ENCODE results near the gene AARS1.
"Not testable (repeated sequence)": the region's sequence is repeated elsewhere in the genome, so short reads cannot be mapped to it uniquely, and the experiment has no call there.

The AARS1 gene

DNA sequence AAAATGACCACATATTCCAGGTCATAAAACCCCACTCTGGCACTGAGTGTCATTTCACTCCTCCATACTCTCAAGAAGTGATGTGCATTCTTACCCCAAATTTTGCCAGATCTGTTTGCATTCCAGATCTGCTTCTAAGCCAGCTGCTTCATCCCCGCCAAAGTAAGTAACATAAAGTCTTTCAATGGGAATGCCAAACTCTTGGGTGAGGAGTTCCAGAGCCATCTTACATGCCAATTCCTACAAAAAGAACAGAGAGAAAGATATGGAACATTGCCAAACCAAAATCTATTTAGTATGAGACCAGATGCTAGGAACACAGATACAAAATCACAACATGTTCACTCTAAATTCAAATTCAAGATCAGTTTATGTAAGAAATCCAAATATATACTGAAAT lies 12.9 kb downstream of the AARS1 start:
- in situ Hi-C loops (cut with HindIII; ENCODE audit: low sequenced_read_pairs): no loop called here

DNA sequence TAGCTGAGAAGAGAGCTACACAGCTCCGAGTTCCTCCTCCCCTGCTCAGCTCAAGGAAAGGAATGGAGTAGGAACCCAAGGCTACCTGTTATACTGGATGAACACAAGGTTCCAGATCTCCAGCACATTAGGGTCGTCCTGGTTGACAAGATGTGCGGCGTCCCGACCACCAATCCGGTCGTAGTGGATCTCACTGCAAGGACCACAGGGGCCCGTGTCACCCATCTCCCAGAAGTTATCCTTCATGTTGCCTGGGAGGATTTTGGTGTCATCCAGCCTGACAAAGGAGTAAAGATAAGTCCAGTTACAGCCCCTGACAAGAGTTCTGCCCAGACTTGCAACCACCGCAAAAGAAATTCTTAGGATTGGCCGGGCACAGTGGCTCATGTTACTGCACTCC lies 17.6 kb downstream of the AARS1 start:
- in situ Hi-C loops (cut with HindIII; ENCODE audit: low sequenced_read_pairs): no loop called here

DNA sequence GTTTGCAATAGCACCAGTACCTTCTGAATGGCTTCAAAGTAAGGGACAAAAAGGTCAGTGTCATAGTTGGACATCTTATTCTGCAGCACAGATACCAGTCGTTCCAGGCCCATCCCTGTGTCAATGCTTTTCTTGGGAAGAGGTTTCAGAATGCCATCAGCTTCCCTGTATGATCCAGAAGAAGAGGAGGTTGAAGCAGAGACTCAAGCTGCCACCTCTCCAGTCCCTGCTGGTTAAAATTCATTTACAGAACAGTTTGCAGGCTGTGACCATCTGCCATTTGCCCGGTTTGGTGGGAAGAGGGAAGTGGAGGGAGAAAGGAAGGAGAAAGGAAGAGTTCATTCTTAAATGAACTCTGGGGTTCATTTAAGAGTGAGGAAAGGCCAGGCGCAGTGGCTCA lies 19.1 kb downstream of the AARS1 start:
- in situ Hi-C loops (cut with HindIII; ENCODE audit: low sequenced_read_pairs): no loop called here

DNA sequence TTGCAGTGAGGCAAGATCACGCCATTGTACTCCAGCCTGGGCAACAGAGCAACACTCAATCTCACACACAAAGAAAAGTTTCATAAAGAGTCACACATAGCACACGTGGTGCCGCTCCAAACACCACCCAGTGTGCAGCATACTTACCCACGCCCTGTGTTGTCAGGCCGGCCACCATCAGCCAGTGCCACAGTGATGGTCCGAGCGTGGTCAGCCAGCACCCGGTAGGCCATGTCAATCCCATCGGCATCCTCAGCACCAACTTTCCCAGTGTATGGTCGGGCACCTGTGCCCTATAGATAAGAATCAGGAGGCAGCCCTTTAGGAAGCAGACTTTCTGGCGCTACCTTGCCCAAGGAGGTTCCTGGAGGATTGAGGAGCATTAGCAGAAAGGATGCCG lies 19.8 kb downstream of the AARS1 start:
- in situ Hi-C loops (cut with HindIII; ENCODE audit: low sequenced_read_pairs): no loop called here

DNA sequence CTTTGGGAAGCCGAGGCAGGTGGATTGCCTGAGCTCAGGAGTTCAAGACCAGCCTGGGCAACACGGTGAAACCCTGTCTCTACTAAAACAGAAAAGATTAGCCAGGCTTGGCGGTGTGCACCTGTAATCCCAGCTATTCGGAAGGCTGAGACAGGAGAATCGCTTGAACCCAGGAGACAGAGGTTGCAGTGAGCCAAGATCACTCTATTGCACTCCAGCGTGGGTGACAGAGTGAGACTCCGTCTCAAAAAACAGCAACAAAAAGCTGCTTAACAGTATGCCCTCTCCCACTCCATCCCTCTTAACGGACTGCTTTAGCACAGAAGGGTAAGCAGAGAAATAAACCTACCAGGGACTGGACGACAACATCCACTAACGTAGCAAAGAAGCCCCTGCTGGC lies 21.4 kb downstream of the AARS1 start:
- in situ Hi-C loops (cut with HindIII; ENCODE audit: low sequenced_read_pairs): not testable (repeated sequence)

DNA sequence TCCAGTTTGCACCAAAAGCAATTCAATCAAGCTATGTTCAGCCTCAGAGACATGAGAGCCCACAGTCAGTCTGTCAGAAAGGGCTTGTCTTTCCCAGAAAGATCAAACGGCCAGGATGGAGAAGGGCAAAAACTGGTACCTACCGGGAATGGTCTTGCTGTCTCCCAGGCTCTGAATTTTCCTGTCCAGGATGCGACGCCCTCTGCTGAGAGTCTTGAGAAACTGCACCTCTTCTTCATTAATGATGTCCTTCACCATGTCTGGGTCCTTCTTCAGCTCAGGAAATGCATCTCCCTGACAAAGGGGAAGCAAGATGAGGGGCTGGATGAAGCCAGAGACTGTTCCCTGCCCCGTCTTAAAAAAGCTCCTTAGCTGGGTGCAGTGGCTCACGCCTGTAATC lies 21.8 kb downstream of the AARS1 start:
- in situ Hi-C loops (cut with HindIII; ENCODE audit: low sequenced_read_pairs): no loop called here

DNA sequence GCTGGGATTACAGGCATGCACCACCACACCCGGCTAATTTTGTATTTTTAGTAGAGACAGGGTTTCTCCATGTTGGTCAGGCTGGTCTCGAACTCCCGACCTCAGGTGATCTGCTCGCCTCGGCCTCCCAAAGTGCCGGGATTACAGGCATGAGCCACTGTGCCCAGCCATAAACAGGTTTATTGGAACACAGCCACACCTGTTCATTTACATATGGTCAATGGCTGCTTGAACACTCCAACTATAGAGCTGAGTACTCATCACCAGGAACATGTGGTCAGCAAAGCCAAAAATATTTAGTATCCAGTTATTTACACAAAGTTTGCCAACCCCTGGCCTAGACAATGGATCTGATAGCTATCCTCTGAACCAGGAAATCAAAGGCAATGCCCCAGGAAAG lies 29.4 kb downstream of the AARS1 start:
- in situ Hi-C loops (cut with HindIII; ENCODE audit: low sequenced_read_pairs): not testable (repeated sequence)

DNA sequence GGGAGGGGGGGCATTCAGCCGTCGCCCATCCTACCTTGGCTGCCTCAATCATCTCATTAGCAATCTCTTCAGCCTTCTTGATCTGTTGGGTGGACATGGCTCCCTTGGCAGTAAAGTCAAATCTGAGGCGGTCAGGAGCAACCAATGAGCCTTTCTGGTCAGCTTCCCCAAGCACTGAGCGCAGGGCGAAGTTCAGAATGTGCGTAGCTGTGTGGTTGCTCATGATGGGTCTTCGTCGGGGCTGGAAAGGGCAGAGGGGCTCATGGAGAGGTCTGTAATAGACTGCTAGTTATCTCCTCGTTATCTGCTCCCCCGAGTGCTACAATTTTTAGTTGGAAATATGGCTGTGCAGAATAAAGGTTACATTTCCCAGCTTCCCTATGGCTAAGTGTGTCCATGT lies 30.4 kb downstream of the AARS1 start:
- in situ Hi-C loops (cut with HindIII; ENCODE audit: low sequenced_read_pairs): no loop called here

DNA sequence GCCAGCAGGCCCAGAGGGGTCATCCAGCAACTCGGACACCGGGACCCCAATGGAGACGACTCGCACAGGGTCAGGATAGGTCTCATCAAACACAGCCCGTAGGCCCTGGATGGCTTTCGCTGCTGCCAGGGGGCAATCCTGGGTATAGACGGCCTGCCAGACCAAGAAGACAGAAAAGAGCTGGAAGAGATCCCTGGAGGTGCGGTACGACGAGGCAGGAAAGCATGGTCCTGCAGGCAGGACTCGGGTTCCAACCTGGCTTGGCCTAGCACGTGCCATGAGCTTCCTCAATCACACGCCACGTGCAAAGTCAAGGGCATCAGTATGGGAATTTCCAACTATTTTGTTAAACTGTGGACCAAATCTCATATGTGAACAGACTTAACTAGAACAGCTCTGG lies 31.2 kb downstream of the AARS1 start:
- in situ Hi-C loops (cut with HindIII; ENCODE audit: low sequenced_read_pairs): no loop called here

DNA sequence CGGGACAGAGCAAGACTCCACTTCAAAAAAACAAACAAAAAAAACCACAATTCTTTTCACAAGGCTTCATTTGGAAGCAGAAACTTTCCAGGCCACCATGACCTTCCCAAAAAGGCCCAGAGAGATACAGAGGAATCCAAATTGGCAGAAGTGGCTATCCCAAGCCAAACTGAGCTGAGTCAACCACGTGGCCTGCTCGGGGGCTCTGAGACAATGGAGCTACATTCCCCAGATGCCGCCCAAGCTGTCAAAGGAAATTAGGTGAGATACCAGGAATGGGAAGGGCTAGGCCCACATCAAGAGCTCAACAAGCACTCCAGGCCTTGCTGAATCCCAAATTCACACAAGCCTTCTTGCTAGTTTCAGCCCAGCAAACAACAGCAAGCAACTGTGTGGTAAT lies 31.9 kb downstream of the AARS1 start:
- in situ Hi-C loops (cut with HindIII; ENCODE audit: low sequenced_read_pairs): no loop called here

DNA sequence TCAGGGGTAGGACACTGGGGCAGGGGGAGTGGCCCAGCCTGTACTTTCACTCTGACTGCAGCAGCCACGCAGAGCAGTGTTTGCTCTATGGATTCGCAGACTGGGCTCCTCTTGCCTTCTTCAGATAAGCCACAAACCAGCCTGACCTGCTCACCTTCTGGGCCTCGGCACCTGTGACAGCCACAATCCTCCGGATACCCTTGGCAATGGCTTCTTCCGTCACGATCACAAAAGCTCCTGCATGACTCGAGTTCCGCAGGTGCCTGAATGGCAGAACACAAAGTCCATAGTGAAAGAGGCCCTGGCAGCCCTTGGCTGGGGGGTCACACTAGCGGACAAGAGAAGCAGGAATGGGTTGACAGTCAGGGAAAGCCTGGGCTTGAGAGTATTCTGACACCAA lies 33.7 kb downstream of the AARS1 start:
- in situ Hi-C loops (cut with HindIII; ENCODE audit: low sequenced_read_pairs): no loop called here

DNA sequence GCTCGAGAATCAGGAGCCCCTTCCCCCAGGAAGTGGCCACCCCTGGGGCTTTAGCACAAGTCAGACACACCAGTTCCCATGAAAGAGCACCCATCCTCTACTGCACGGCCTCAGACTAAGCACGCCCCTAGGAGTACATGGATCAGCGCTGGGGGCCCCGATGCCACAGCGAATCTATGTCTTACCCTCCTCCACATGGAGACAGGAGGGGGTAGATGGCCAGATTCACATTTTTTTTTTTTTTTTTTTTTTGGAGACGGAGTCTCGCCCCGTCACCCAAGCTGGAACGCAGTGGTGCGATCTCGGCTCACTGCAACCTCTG lies 34.4 kb downstream of the AARS1 start:
- in situ Hi-C loops (cut with HindIII; ENCODE audit: low sequenced_read_pairs): no loop called here

DNA sequence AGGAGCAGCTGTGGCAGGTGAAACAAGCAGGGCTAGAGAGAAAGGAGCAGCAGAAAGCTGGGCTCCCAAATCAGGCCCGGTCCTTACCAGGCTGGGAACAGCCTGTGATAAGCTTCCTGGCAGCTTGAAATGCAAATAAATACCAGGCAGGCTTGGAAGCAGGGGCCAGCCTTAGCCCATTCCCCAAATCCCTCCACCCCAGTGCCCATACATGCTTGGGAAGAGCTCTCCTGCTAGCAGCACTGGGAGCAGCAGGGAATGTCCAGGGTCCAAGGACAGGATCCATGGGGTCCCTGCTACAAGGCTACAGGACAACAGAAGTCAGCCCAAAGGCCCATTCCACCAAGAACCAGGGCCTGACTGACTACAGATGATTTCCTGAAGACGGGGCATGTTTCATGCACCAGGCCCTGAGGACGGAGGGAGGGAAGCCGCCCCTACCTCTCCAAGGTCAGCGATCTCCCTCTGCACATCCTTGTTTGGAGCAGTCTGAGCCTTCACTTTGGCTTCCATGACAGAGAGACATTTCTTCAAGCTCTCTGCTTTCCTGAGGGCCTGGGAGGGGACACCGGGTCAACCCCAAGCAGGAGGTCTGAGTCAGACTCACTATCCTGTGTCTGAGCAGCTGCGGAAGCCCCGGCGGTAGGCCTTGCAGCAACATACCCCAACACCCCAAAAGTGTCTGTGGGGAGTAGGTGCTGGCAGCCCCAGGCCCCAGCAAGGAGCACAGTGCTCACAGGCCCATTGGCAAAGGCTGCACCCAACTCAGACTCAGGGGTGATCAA lies 34.9 kb downstream of the AARS1 start:
- in situ Hi-C loops (cut with HindIII; ENCODE audit: low sequenced_read_pairs): no loop called here

DNA sequence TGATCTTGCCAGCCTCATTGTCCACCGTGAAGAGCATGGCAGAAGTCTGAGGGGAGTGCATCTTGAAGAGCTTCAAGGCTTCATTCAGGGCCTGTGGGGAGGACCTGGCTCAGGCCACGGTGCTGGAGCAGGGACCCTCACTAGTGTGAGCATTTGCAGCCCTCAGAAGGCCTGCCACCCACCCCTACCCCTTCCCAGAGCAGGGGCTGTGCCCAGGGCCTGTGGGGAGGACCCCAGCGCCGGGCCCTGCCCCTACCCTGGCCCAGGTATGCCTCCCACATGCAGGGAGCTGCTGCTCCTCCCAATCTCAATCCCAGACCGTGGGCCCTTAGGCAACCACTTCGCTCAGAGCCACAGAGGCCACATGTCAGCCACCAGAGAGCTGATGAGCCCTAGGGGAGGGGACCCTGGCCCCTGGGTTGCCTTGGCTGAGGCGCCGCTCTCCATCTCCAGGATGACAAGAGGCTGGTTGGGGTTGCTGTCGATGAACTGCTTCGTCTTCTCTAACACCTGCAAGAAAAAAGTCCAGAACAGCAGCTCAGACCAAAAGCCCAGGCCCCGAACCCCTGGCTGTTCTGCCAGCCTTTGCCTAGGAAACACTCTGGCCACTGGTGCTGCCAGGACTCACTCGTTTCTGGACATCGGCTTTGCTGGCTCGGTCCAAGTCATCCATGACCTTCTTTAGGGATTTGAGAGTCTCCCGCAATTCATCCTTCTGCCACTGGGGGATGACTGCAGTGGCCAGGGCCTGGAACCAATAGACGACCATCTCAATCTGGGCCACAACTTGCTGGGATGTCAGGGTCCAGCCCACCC lies 35.8 kb downstream of the AARS1 start:
- in situ Hi-C loops (cut with HindIII; ENCODE audit: low sequenced_read_pairs): no loop called here

DNA sequence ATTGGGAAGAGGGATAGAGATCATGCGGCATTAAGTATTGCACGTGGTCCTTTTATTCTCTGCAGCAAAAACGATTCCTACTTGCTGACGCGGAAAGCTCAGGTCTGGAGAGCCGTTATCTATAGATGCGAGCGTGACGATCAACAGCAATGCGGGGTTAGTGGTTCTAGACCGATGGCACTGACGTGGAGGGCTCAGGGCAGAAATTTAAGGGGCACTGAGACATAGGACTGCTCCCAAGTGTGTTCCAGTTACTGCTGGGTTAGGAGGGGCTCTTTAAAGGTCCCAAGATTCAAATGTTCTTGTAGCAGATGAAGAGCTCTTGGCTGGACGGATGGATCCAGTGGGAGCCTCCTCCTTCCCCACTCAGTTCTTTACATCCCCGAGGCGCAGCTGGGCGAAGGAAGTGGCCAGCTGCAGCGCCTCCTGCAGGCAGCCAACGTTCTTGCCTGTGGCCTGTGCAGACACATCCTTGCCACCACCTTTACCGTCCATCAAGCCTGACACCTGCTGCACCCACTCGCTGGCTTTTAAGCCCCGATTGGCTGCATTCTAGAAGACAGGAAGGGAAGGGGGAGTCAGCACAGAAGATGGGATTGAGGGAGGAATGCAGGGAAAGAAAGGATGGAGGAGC lies 36.8 kb downstream of the AARS1 start:
- in situ Hi-C loops (cut with HindIII; ENCODE audit: low sequenced_read_pairs): no loop called here

DNA sequence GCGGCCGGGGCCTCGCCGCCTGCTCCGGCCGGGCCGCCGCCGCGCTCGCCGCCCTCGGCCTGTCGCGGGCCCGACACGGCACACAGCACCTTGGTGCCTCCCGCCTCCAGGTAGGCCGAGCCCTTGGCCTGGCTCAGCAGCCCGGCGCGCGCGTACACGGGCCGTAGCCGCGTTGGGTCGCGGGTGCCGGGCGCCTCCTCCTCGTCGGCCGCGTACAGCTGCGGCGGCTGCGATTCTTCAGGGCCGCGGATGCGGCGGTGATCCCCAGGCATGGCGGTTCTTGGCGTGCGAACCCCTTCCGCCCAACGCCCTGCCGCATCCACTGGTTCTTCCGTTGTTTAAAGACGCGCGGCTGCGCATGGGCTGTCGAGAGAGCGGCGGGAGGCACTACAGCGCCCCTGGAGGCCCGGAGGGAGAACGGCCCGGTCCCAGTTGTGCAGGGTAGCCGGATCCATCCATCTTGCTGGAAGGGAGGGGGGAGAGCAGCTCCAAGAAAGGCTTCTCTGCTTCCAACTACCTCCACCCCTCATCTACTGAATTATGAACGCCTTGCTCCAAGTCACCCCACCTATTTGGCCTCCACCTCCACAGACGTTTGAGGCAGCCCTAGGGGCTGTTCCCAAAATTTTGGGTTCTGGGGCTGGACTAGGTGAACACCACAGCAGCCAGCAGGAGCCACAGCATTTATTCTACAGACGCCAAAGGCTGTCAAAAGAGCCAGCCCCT lies 37.5 kb downstream of the AARS1 start, which contains the start of gene EXOSC6:
Gene EXOSC6 (minus strand): TSS at position 312 of the 726 bp plus-strand sequence. CDS start 40 bp downstream, at position 272.
- in situ Hi-C loops (cut with HindIII; ENCODE audit: low sequenced_read_pairs): no loop called here

DNA sequence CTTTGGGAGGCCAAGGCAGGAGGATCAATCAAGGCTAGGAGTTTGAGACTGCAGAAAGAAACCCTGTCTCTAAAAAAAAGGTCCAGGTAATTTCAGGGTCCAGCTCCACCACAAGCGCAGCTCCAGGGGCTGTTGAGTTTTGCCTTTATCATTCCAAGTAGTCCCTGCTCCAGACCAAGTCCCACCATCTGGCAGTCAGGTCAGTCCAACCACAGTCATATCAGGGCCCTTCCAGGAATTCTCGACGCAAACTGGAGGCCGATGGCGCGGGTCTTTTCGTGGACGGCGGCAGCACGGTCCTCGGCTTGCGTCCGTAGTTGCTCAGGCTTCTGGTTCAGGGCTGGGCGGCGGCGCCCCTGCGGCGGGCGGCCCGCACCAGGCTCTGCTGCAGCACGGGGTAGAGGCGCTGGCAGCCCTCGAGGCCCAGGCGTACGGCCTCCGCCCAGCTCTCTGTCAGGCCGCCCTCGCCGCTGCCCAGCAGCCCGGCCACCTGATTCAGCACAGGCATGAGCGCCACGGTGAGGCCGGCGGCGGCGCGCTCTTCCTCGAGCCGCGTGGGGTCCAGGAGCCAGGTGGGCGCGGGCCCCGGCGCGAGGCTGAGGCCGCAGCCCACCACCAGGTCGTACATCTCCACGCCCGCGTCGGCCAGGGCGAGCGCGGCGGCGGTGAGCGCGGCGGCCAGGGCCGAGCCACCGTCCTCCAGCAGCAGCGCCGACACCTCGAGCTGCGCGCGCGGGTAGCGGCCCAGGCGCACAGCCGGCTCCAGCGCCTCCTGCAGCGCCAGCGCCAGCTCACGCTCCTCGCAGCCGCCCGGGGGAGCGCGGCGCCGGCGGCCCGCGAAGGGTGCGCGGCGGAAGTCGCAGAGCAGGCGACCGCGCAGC lies 38.3 kb downstream of the AARS1 start:
- in situ Hi-C loops (cut with HindIII; ENCODE audit: low sequenced_read_pairs): no loop called here

DNA sequence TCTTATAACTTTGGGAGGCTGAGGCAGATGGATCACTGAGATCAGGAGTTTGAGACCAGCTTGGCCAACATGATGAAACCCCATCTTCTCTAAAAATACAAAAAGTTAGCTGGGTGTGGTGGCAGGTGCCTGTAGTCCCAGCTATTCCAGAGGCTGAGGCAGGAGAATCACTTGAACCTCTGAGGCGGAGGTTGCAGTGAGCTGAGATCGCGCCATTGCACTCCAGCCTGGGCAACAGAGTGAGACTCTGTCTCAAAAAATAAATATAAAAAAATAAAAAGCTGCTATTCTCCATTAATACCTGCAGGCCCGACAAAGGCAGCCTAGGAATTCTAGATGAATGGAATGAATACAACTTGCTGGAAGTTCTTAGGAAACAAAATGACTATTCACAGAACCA lies 39.6 kb downstream of the AARS1 start:
- in situ Hi-C loops (cut with HindIII; ENCODE audit: low sequenced_read_pairs): not testable (repeated sequence)

DNA sequence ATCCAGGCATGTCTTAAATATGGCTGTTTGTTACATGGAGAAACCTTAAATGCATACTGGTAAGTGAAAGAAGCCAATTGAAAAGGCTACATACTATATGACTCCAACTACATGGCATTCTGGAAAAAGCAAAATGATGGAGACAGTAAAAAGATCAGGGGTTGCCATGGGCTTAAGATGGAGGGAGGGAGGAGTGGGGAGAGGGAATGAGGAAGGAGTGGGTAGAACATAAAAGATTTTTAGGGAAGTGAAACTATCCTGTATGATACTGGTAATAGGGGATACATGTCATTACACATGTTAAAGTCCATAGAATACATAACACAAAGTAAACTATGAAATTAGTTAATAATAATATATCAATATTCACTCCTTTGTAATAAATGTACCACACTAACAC lies 50.5 kb downstream of the AARS1 start:
- in situ Hi-C loops (cut with HindIII; ENCODE audit: low sequenced_read_pairs): not testable (repeated sequence)

DNA sequence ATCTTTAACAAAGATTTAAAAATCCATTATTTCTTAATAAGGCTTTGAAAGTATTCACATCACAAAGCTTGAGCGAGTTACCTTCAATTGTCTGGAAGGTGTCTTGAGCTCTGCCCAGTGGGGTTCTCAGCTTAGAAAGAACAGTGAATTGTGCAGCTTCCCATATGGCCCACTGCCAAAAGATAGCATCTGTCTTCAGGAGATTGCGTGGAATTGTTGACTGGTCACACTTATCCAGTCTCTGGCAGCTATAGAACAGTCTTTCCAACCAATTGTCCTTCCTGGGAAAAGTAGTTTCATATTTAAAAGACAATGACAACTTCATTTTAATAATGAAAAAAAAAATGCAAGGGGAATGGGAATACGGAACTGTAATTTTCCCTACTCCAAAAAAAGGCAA lies 57.5 kb downstream of the AARS1 start:
- in situ Hi-C loops (cut with HindIII; ENCODE audit: low sequenced_read_pairs): not testable (repeated sequence)
